GM12875 (cell line): ENCODE results near the gene THAP5.

Experiments used
- H3K4me3 ChIP-seq: one replicate; pipeline ENCODE4 v1.5.1; 2011; ENCODE audit warnings: low read depth, low read length, control low read depth
- CTCF ChIP-seq: IDR thresholded peaks from 2 replicates; pipeline ENCODE4 v1.5.1; 2011; ENCODE audit warnings: low read depth, mild to moderate bottlenecking, control low read depth, inconsistent platforms, low read length, moderate library complexity, borderline replicate concordance; ENCODE audit not compliant: insufficient read depth

Gene THAP5

GRCh38 chr7:108533712-108534111 lies 35.8 kb downstream of the THAP5 start:
- H3K4me3 ChIP-seq = no peak overlapping the region
- TF ChIP-seq CTCF = no peak

- no peak overlapping the region for H3K4me3 ChIP-seq
- no peak for TF ChIP-seq CTCF
Measured at GRCh38 chr7:108529341-108529740, 40.2 kb downstream of the THAP5 start.

GRCh38 chr7:108528183-108528712 lies 41.3 kb downstream of the THAP5 start:
- TF ChIP-seq CTCF = no peak

GRCh38 chr7:108526768-108527017 lies 42.8 kb downstream of the THAP5 start:
- H3K4me3 ChIP-seq = peak overlapping the region; percentile 74
- TF ChIP-seq CTCF = no peak

More at GRCh38 chr7:108528183-108528712, 41.3 kb downstream of the THAP5 start:
- no peak overlapping the region for H3K4me3 ChIP-seq

GRCh38 chr7:108525985-108526767 lies 43.3 kb downstream of the THAP5 start, which contains the start of gene PNPLA8:
Gene PNPLA8 (minus strand): TSS chr7:108526135. CDS start chr7:108515491, 10,644 bp downstream.
- no peak for TF ChIP-seq CTCF
- H3K4me3 ChIP-seq = peak within 1 kb of the TSS; percentile 96

GRCh38 chr7:108525327-108525984 lies 44.0 kb downstream of the THAP5 start:
- TF ChIP-seq CTCF = no peak
- peak overlapping the region; percentile 96 for H3K4me3 ChIP-seq

GRCh38 chr7:108522780-108523179 lies 46.7 kb downstream of the THAP5 start:
- no peak overlapping the region for H3K4me3 ChIP-seq
- TF ChIP-seq CTCF = no peak
